Measurements from ENCODE around the gene IGSF9. TPM values are rescaled to one million over a fixed set of nuclear protein-coding genes. Genes with fewer than 3 reads are reported as not detected.

Gene IGSF9
- total and polyA plus RNA-seq, 10 of the 15 experiments (the other 5 are each of a cell fraction or from before 2014, with no cell fraction given): 0.04 to 0.07 TPM; not detected in 8

GRCh38 chr1:159990005-159990404, 44.6 kb upstream of the IGSF9 start (continued):
- TF ChIP-seq GATAD2B (conservative IDR thresholded peaks at IDR 0.05; ENCODE audit: low read depth): no peak
- no peak for TF ChIP-seq YY1 (IDR thresholded peaks at IDR 0.05; ENCODE audit: low read depth, low read length)
- TF ChIP-seq ZNF384 (IDR thresholded peaks at IDR 0.05; ENCODE audit: borderline replicate concordance, low read depth, low read length): no peak
- no peak for TF ChIP-seq ZNF274 (IDR thresholded peaks at IDR 0.05; ENCODE audit: insufficient read depth, insufficient read length)
- TF ChIP-seq ZNF687 (IDR thresholded peaks at IDR 0.05): no peak
- TF ChIP-seq DPF2 (IDR thresholded peaks at IDR 0.05): no peak

GRCh38 chr1:159989581-159989980, 44.2 kb upstream of the IGSF9 start:
- POLR2A ChIA-PET: no interaction called here
- in situ Hi-C loops (cut with MboI) (no loop called here), intact Hi-C loops (cut with micrococcal nuclease; ENCODE audit: unreplicated experiment) (no loop called here)
- SMC1A ChIA-PET (ENCODE audit: uncharacterized antibody, unreplicated experiment): interaction anchor here (1.2 kb wide), 1 partner anchor 191 kb away, joined by 3 read pairs; no protein-coding TSS in a partner anchor
- Histone ChIP-seq H3K79me2 (ENCODE audit: control insufficient read depth, insufficient read depth, low read length) (no peaks in the 10 kb centered on the region), H3K4me2 (ENCODE audit: control insufficient read depth, insufficient read depth) (no peak overlapping the region), H3K9ac (ENCODE audit: control insufficient read depth, insufficient read depth, low read length) (no peak overlapping the region), H4K20me1 (ENCODE audit: control insufficient read depth, insufficient read depth) (no peaks in the 10 kb centered on the region), H2AFZ (ENCODE audit: control insufficient read depth, low read depth, low read length) (no peak overlapping the region), H3K4me3 (no peak overlapping the region), H3K27me3 (replicated peaks in 1 of 2; ENCODE audit: control insufficient read depth in 2 of 2, insufficient read depth in 2 of 2, low read length in 1 of 2) (peaks cover 0 to 2% of the 10 kb centered on the region in 2 experiments; a peak in 1 of 4 replicates), H3K27ac (ENCODE audit: control insufficient read depth, insufficient read depth) (no peak overlapping the region), H3K36me3 (ENCODE audit: control insufficient read depth in 2 of 2, insufficient read depth in 2 of 2, low read length in 1 of 2) (no peaks in the 10 kb centered on the region), H3K9me3 (replicated peaks; ENCODE audit: control insufficient read depth, insufficient read depth, low read length) (no peaks in the 10 kb centered on the region), H3K4me1 (ENCODE audit: control insufficient read depth, insufficient read depth, low read length) (no peaks in the 10 kb centered on the region)
- CTCF ChIA-PET: interaction anchor here (3.2 kb wide), 1 partner anchor 17 kb away, joined by 27 read pairs; no protein-coding TSS in a partner anchor
- ATAC-seq: no peak
- RAD21 ChIA-PET (ENCODE audit: unreplicated experiment): interaction anchor here (2.0 kb wide), 1 partner anchor 18 kb away, joined by 4 read pairs; no protein-coding TSS in a partner anchor
- FAIRE-seq: no peak
- BruUV-seq (replicated peaks): no TSS peak
- no peak for DNase-seq (ENCODE audit: low read depth, low spot score)
- 29% methylated on average over 3 of the region's 3 CpGs for WGBS (ENCODE audit: insufficient coverage, insufficient replicate concordance, low lambda C conversion rate, missing lambda C conversion rate)
- TF ChIP-seq HDAC6 (IDR thresholded peaks at IDR 0.05; ENCODE audit: unreplicated experiment) (no peak), NRF1 (conservative IDR thresholded peaks at IDR 0.05; ENCODE audit: low read depth, low read length) (no peak), RELA (IDR thresholded peaks at IDR 0.05; ENCODE audit: borderline replicate concordance, partially characterized antibody) (no peak), POU2F2 (IDR thresholded peaks at IDR 0.05; ENCODE audit: borderline replicate concordance, low read depth, low read length) (no peak), MAX (IDR thresholded peaks at IDR 0.05; ENCODE audit: low read depth, low read length) (no peak), NFYB (IDR thresholded peaks at IDR 0.05; ENCODE audit: insufficient read depth, low read depth, low read length) (no peak), SMAD5 (IDR thresholded peaks at IDR 0.05; ENCODE audit: low read depth) (no peak), RUNX3 (IDR thresholded peaks at IDR 0.05; ENCODE audit: low read length) (no peak), SMAD1 (IDR thresholded peaks at IDR 0.05; ENCODE audit: low read depth, partially characterized antibody) (no peak), BACH1 (IDR thresholded peaks at IDR 0.05; ENCODE audit: borderline replicate concordance) (no peak), PRDM15 (CRISPR knock-in tag; IDR thresholded peaks at IDR 0.05) (no peak)
